Endodermal cell (in vitro differentiated cells): Measurements from ENCODE around the gene PMM2. TPM values are rescaled to one million over a fixed set of nuclear protein-coding genes. Genes with fewer than 3 reads are reported as not detected.

Source experiments
- DNase-seq: peaks from one replicate; pipeline ENCODE4 v3.0.0-alpha.2; 2017
- H3K27ac ChIP-seq: 2 replicates; pipeline ENCODE4 v1.5.1; 2013; ENCODE audit warnings: mild to moderate bottlenecking, low read depth, low read length, moderate library complexity
- H3K27me3 ChIP-seq: 2 replicates; pipeline ENCODE4 v1.6.1; 2013; ENCODE audit warnings: mild to moderate bottlenecking, low read length, moderate library complexity; ENCODE audit not compliant: insufficient read depth, control insufficient read depth, poor library complexity, severe bottlenecking
- H3K36me3 ChIP-seq: 2 replicates; pipeline ENCODE4 v1.7.0; 2013; ENCODE audit warnings: mild to moderate bottlenecking, low read length, moderate library complexity; ENCODE audit not compliant: control insufficient read depth, insufficient read depth
- H3K4me1 ChIP-seq: one replicate; pipeline ENCODE4 v1.7.0; 2013; ENCODE audit warnings: low read length; ENCODE audit not compliant: control insufficient read depth, insufficient read depth
- H3K4me3 ChIP-seq: 2 replicates; pipeline ENCODE4 v1.5.1; 2013; ENCODE audit warnings: mild to moderate bottlenecking, low read length, moderate library complexity
- H3K9ac ChIP-seq: 2 replicates; pipeline ENCODE4 v1.6.1; 2013; ENCODE audit warnings: mild to moderate bottlenecking, low read length, moderate library complexity; ENCODE audit not compliant: poor library complexity, severe bottlenecking; ENCODE audit errors: extremely low read depth
- H3K9me3 ChIP-seq: 2 replicates; pipeline ENCODE4 v1.6.1; 2013; ENCODE audit warnings: mild to moderate bottlenecking, low read length, moderate library complexity; ENCODE audit not compliant: control insufficient read depth
- H3K27ac Mint-ChIP-seq: 2 replicates; pipeline ENCODE4 v1.8.0; 2020; ENCODE audit warnings: mixed read lengths
- H3K27me3 Mint-ChIP-seq: 2 replicates; pipeline ENCODE4 v1.8.0; 2021; ENCODE audit warnings: mild to moderate bottlenecking, mixed read lengths; ENCODE audit not compliant: insufficient read depth
- H3K36me3 Mint-ChIP-seq: 2 replicates; pipeline ENCODE4 v1.8.0; 2020; ENCODE audit warnings: low read depth, mixed read lengths
- H3K4me1 Mint-ChIP-seq: 2 replicates; pipeline ENCODE4 v1.8.0; 2020; ENCODE audit warnings: mixed read lengths
- H3K4me3 Mint-ChIP-seq: 2 replicates; pipeline ENCODE4 v1.8.0; 2020; ENCODE audit warnings: mild to moderate bottlenecking, moderate library complexity, mixed read lengths
- H3K9me3 Mint-ChIP-seq: 2 replicates; pipeline ENCODE4 v1.8.0; 2020; ENCODE audit warnings: mild to moderate bottlenecking, mixed read lengths
- WGBS, 2 experiments: methylation state at CpG; one replicate each; pipeline versions ENCODE4 v1.1.5 to v1.1.7; 2013; ENCODE audit warnings: missing lambda C conversion rate in 2 of 2, mixed read lengths in 1 of 2; ENCODE audit not compliant: insufficient coverage in 1 of 2, insufficient read length in 1 of 2; 5-methylcytosine and 5-hydroxymethylcytosine counted together
- total RNA-seq, 2 donors: library from RNA; stranded (reverse); fragmentation: NEBNext Ultra II Directional in 1 of 2; extraction: Animal tissue kit (Norgen Biotek cat#: 25700) in 1 of 2; gene quantifications; 2 replicates in 1 of 2; 3 replicates in 1 of 2; pipeline ENCODE4 v1.2.1, GENCODE V29; 2021
- TF ChIP-seq, protein P1 (sequence below): fragments of 200-600 bp; sonication (generic); conservative IDR thresholded peaks from 2 replicates; pipeline ENCODE4 v1.5.0; 2021; ENCODE audit warnings: antibody characterized with exemption, mild to moderate bottlenecking

Gene PMM2
- total RNA-seq, 2 donors from 2014 or later = 47.6 to 48.2 TPM

GRCh38 chr16:8788578-8789172 lies 9.0 kb upstream of the PMM2 start:
- Mint-ChIP-seq H3K4me1 (peaks cover 5% of the 10 kb centered on the region), H3K36me3 (no peaks in the 10 kb centered on the region), H3K27ac (no peak overlapping the region), H3K27me3 (no peaks in the 10 kb centered on the region), H3K9me3 (no peaks in the 10 kb centered on the region), H3K4me3 (no peak overlapping the region)
- Histone ChIP-seq H3K9me3 (no peaks in the 10 kb centered on the region), H3K27me3 (no peaks in the 10 kb centered on the region), H3K4me1 (no peaks in the 10 kb centered on the region), H3K36me3 (no peaks in the 10 kb centered on the region), H3K9ac (no peak overlapping the region), H3K4me3 (no peak overlapping the region), H3K27ac (no peak overlapping the region)
- 88 to 95% methylated on average over 8 of the region's 8 CpGs for WGBS, 2 experiments
- DNase-seq = no peak
- TF ChIP-seq, protein P1, sequence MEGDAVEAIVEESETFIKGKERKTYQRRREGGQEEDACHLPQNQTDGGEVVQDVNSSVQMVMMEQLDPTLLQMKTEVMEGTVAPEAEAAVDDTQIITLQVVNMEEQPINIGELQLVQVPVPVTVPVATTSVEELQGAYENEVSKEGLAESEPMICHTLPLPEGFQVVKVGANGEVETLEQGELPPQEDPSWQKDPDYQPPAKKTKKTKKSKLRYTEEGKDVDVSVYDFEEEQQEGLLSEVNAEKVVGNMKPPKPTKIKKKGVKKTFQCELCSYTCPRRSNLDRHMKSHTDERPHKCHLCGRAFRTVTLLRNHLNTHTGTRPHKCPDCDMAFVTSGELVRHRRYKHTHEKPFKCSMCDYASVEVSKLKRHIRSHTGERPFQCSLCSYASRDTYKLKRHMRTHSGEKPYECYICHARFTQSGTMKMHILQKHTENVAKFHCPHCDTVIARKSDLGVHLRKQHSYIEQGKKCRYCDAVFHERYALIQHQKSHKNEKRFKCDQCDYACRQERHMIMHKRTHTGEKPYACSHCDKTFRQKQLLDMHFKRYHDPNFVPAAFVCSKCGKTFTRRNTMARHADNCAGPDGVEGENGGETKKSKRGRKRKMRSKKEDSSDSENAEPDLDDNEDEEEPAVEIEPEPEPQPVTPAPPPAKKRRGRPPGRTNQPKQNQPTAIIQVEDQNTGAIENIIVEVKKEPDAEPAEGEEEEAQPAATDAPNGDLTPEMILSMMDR = no peak

- Mint-ChIP-seq H3K27me3 (no peaks in the 10 kb centered on the region), H3K4me1 (peaks cover 17% of the 10 kb centered on the region), H3K4me3 (no peak overlapping the region), H3K27ac (no peak overlapping the region), H3K9me3 (no peaks in the 10 kb centered on the region), H3K36me3 (peaks cover 2% of the 10 kb centered on the region)
- Histone ChIP-seq H3K4me3 (no peak overlapping the region), H3K9ac (no peak overlapping the region), H3K9me3 (no peaks in the 10 kb centered on the region), H3K36me3 (peaks cover 20% of the 10 kb centered on the region), H3K27ac (no peak overlapping the region), H3K27me3 (no peaks in the 10 kb centered on the region), H3K4me1 (no peaks in the 10 kb centered on the region)
- DNase-seq = no peak
- TF ChIP-seq, protein P1 = no peak
- 91 to 96% methylated on average over 6 to 8 of the region's 8 CpGs for whole genome bisulfite sequencing, 2 experiments
Measured at GRCh38 chr16:8795091-8795490, 2.5 kb upstream of the PMM2 start.

DNA sequence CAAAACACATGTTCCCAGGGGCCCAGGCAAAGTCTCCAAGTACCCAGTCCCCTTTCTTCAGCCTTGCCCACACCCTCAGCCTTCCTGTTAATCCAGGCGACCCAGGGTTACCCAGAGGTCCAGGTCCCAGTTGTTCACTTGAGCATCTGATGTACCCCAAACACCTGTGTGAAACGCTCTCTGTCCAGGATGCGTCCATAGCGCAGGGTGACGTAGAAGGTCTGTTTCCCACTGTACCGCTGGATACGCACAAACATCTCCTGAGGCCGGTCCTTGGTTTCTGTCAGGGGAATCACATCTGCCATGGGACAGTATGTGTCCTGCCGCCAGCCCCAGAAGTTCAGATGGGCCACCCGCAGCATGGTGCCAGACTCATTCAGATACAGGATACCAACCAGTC lies 1.8 kb upstream of the PMM2 start:
- H3K27ac ChIP-seq = no peak overlapping the region
- peaks cover 17% of the 10 kb centered on the region for H3K4me1 Mint-ChIP-seq
- H3K9ac ChIP-seq = no peak overlapping the region
- H3K4me1 ChIP-seq = no peaks in the 10 kb centered on the region
- no peaks in the 10 kb centered on the region for H3K27me3 Mint-ChIP-seq
- TF ChIP-seq, protein P1 = no peak
- H3K4me3 ChIP-seq = no peak overlapping the region
- no peak overlapping the region for H3K4me3 Mint-ChIP-seq
- H3K36me3 Mint-ChIP-seq = peaks cover 2% of the 10 kb centered on the region
- H3K9me3 Mint-ChIP-seq = no peaks in the 10 kb centered on the region
- H3K36me3 ChIP-seq = peaks cover 27% of the 10 kb centered on the region
- 91 to 96% methylated on average over 9 to 10 of the region's 10 CpGs for WGBS, 2 experiments
- H3K27ac Mint-ChIP-seq = no peak overlapping the region
- no peak for DNase-seq
- no peaks in the 10 kb centered on the region for H3K27me3 ChIP-seq
- H3K9me3 ChIP-seq = no peaks in the 10 kb centered on the region
